GM12878 (cell line): Measurements from ENCODE around the gene GPC5. TPM values are rescaled to one million over a fixed set of nuclear protein-coding genes. Genes with fewer than 3 reads are reported as not detected.

ENCODE experiments used
- ATAC-seq: fragments of 200-7000 bp; cut with Tn5 transposase; 3 replicates; pipeline ENCODE4 v1.9.1; 2020; ENCODE audit warnings: mild to moderate bottlenecking, moderate library complexity
- BruUV-seq: library from RNA; stranded (reverse); fragments of 400-500 nt; replicated peaks from 2 replicates; lab custom pipeline; 2021; lab: Mats Ljungman, UMichigan
- CTCF ChIA-PET: fragments of 300-600 bp; sonication (Branson Sonifier 250); formaldehyde crosslinking; extraction: SDS; loops from one replicate; lab custom pipeline; 2021; ENCODE audit warnings: inconsistent platforms; lab: Yijun Ruan, JAX
- POLR2A ChIA-PET: fragments of 350-600 bp; formaldehyde crosslinking; extraction: SDS; loops from one replicate; lab custom pipeline; 2021; ENCODE audit warnings: inconsistent platforms; lab: Charles Lee
- RAD21 ChIA-PET: fragments of 300-600 bp; sonication (Branson Sonifier 250); formaldehyde crosslinking; loops from one replicate; lab custom pipeline; 2023; ENCODE audit warnings: antibody characterized with exemption; ENCODE audit not compliant: unreplicated experiment; lab: Charles Lee
- SMC1A ChIA-PET: fragments of 300-600 bp; sonication (Branson Sonifier 250); formaldehyde crosslinking; loops from one replicate; lab custom pipeline; 2023; ENCODE audit not compliant: unreplicated experiment, uncharacterized antibody; lab: Charles Lee
- DNase-seq: peaks from one replicate; pipeline ENCODE4 v3.0.0-alpha.2; 2011; ENCODE audit warnings: low read depth, low spot score
- FAIRE-seq: peaks from 3 replicates; lab custom pipeline; 2011; peaks lifted over from hg19 to GRCh38; lab: Jason Lieb, UNC
- H2AFZ ChIP-seq: 2 replicates; pipeline ENCODE4 v1.6.0; 2011; ENCODE audit warnings: low read depth, low read length, control low read depth; ENCODE audit not compliant: control insufficient read depth
- H3K27ac ChIP-seq: 2 replicates; pipeline ENCODE4 v1.5.1; 2011; ENCODE audit warnings: control low read depth; ENCODE audit not compliant: control insufficient read depth, insufficient read depth
- H3K27me3 ChIP-seq, 2 experiments: replicated peaks in 1 of 2; 2 replicates each; pipeline versions ENCODE4 v1.6.0 to v1.6.1; 2011; ENCODE audit warnings: low read length in 1 of 2; ENCODE audit not compliant: control insufficient read depth in 2 of 2, insufficient read depth in 2 of 2
- H3K36me3 ChIP-seq, 2 experiments: 2 replicates each; pipeline ENCODE4 v1.5.1; 2011; ENCODE audit warnings: low read length in 1 of 2; ENCODE audit not compliant: control insufficient read depth in 2 of 2, insufficient read depth in 2 of 2
- H3K4me1 ChIP-seq: 2 replicates; pipeline ENCODE4 v1.6.1; 2011; ENCODE audit warnings: mild to moderate bottlenecking, low read length, moderate library complexity, mixed read lengths; ENCODE audit not compliant: control insufficient read depth, insufficient read depth
- H3K4me2 ChIP-seq: 2 replicates; pipeline ENCODE4 v1.6.0; 2011; ENCODE audit warnings: control low read depth; ENCODE audit not compliant: control insufficient read depth, insufficient read depth
- H3K4me3 ChIP-seq: fragments of 200-600 bp; sonication (generic); 2 replicates; pipeline ENCODE4 v1.5.1; 2016
- H3K79me2 ChIP-seq: 2 replicates; pipeline ENCODE4 v1.6.0; 2011; ENCODE audit warnings: low read length; ENCODE audit not compliant: control insufficient read depth, insufficient read depth
- H3K9ac ChIP-seq: 2 replicates; pipeline ENCODE4 v1.8.0; 2011; ENCODE audit warnings: low read length, control low read depth, mixed read lengths; ENCODE audit not compliant: control insufficient read depth, insufficient read depth
- H3K9me3 ChIP-seq: replicated peaks from 3 replicates; pipeline ENCODE4 v1.5.1; 2011; ENCODE audit warnings: mild to moderate bottlenecking, low read length; ENCODE audit not compliant: control insufficient read depth, insufficient read depth
- H4K20me1 ChIP-seq: 2 replicates; pipeline ENCODE4 v1.6.0; 2011; ENCODE audit not compliant: control insufficient read depth, insufficient read depth
- BMI1 ChIP-seq: fragments of 450-650 bp; IDR thresholded peaks from 2 replicates; pipeline ENCODE4 v1.6.1; 2016; ENCODE audit warnings: mild to moderate bottlenecking, moderate library complexity, borderline replicate concordance
- RELA ChIP-seq: fragments of 450-650 bp; IDR thresholded peaks from 2 replicates; pipeline ENCODE4 v1.8.0; 2014; ENCODE audit warnings: borderline replicate concordance; ENCODE audit not compliant: partially characterized antibody
- RFX5 ChIP-seq: IDR thresholded peaks from 2 replicates; pipeline ENCODE4 v1.6.1; 2011; ENCODE audit warnings: low read depth, low read length, improper control_type of control experiment
- SIN3A ChIP-seq: IDR thresholded peaks from 2 replicates; pipeline ENCODE4 v1.6.1; 2012; ENCODE audit warnings: low read depth, low read length, improper control_type of control experiment
- TBL1XR1 ChIP-seq: IDR thresholded peaks from 2 replicates; pipeline ENCODE4 v1.6.1; 2012; ENCODE audit warnings: low read depth, low read length, improper control_type of control experiment
- TCF3 ChIP-seq: IDR thresholded peaks from 2 replicates; pipeline ENCODE4 v1.6.1; 2012; ENCODE audit warnings: low read depth, mild to moderate bottlenecking, low read length, borderline replicate concordance; ENCODE audit not compliant: insufficient read depth
- YY1 ChIP-seq: IDR thresholded peaks from 2 replicates; pipeline ENCODE4 v1.6.1; 2011; ENCODE audit warnings: low read depth, mild to moderate bottlenecking, low read length
- ZNF217 ChIP-seq: fragments of 450-650 bp; IDR thresholded peaks from 2 replicates; pipeline ENCODE4 v1.6.1; 2017; ENCODE audit warnings: antibody characterized with exemption, mild to moderate bottlenecking
- WGBS: methylation state at CpG from one replicate; pipeline ENCODE4 v1.1.6; 2016; ENCODE audit warnings: low lambda C conversion rate; ENCODE audit not compliant: insufficient replicate concordance, insufficient coverage; ENCODE audit errors: missing lambda C conversion rate; 5-methylcytosine and 5-hydroxymethylcytosine counted together
- in situ Hi-C: fragments of 300-500 bp; cut with MboI; formaldehyde crosslinking; loops from 9 replicates; pipeline ENCODE4 v1.14.3; 2018; ENCODE audit warnings: mixed read lengths
- intact Hi-C: fragments of 100-400 bp; cut with micrococcal nuclease; formaldehyde crosslinking; loops from one replicate; pipeline ENCODE4 v1.14.2; 2022; ENCODE audit not compliant: unreplicated experiment
- polyA plus RNA-seq, 11 experiments: library from polyadenylated mRNA; depleted of rRNA in 4 of 11; unstranded in 6 of 11; stranded (reverse) in 5 of 11; fragments of >200 nt; fragmentation: Nextera tagmentation in 4 of 11; fragmentation: Illumina TruSeq in 1 of 11; extraction: Ambion mirVana in 4 of 11; extraction: Trizol in 1 of 11; gene quantifications; 1 replicate in 1 of 11; 2 replicates in 10 of 11; pipeline versions ENCODE4 v1.2.1 to v1.2.3, GENCODE V29; 2011 to 2016; ENCODE audit warnings: inconsistent platforms in 2 of 11, missing spikeins in 2 of 11, low read depth in 1 of 11
- total RNA-seq, 4 experiments: library from RNA; depleted of rRNA in 3 of 4; stranded (reverse); fragments of >200 nt in 3 of 4; fragmentation: Illumina TruSeq in 1 of 4; extraction: Trizol in 1 of 4; gene quantifications; 2 replicates each; pipeline versions ENCODE4 v1.2.1 to v1.2.3, GENCODE V29; 2013 to 2021
- TF ChIP-seq, protein P1 (sequence below): IDR thresholded peaks from 2 replicates; pipeline ENCODE4 v1.6.1; 2012; ENCODE audit warnings: mild to moderate bottlenecking, low read depth, low read length

The GPC5 gene
- total and polyA plus RNA-seq, 10 of the 15 experiments (the other 5 are each of a cell fraction or from before 2014, with no cell fraction given), result 0.05 to 0.87 (median 0.44) TPM; not detected in 1

DNA sequence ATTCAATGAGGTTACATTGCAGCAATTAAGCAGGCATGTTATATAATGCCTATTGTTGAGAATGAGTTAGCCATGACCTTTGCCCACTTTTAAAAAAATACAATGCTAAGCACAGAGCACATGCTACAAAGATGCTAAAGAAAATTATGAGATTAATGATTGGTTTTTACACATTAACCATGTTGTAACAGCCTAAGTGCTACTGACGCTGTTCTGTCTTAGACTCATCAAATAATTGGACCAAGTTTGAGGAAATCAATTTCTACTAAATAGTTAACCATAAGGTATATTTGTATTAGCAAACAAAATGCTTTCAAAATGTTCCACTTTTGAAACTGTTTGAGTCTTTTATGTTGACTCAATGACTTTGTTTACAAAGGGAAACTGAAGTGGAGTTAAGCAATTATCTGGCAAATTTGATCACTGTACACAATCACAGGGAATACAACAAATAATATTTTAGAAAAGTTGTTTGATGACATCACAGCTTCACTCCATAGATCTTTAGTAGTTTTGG, 36.6 kb upstream of the GPC5 start (continued):
- TF ChIP-seq, protein P1, sequence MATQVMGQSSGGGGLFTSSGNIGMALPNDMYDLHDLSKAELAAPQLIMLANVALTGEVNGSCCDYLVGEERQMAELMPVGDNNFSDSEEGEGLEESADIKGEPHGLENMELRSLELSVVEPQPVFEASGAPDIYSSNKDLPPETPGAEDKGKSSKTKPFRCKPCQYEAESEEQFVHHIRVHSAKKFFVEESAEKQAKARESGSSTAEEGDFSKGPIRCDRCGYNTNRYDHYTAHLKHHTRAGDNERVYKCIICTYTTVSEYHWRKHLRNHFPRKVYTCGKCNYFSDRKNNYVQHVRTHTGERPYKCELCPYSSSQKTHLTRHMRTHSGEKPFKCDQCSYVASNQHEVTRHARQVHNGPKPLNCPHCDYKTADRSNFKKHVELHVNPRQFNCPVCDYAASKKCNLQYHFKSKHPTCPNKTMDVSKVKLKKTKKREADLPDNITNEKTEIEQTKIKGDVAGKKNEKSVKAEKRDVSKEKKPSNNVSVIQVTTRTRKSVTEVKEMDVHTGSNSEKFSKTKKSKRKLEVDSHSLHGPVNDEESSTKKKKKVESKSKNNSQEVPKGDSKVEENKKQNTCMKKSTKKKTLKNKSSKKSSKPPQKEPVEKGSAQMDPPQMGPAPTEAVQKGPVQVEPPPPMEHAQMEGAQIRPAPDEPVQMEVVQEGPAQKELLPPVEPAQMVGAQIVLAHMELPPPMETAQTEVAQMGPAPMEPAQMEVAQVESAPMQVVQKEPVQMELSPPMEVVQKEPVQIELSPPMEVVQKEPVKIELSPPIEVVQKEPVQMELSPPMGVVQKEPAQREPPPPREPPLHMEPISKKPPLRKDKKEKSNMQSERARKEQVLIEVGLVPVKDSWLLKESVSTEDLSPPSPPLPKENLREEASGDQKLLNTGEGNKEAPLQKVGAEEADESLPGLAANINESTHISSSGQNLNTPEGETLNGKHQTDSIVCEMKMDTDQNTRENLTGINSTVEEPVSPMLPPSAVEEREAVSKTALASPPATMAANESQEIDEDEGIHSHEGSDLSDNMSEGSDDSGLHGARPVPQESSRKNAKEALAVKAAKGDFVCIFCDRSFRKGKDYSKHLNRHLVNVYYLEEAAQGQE, result no peak
- TF ChIP-seq, all 136 proteins: peak for 0

DNA sequence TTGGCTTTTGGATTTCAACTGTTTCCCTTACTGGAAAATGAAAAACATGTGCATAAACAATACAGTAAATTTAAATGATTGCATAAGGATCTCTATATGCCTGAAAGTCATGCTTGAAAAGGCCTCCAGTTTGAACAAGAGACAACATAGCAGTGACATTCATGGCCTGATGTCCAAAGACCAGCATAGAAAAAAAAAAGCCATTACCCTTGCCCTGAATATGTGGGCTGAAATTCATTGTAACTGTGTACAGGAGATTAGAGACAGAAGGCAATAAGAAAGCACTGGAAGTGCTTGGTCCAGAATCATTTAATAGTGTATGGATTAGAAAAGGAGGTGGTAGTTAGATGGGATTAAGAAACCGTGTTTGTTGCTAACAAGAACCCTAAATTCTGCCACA, 35.5 kb upstream of the GPC5 start:
- FAIRE-seq, result no peak

More for the DNA sequence above, 35.5 kb upstream of the GPC5 start:
- H4K20me1 ChIP-seq, result no peaks in the 10 kb centered on the region
- no peak overlapping the region for H3K4me3 ChIP-seq
- ChIA-PET RAD21 (no interaction called here), CTCF (interaction anchor here (0.7 kb wide), 1 partner anchor 11 kb away, joined by 3 read pairs; no protein-coding TSS in a partner anchor), POLR2A (no interaction called here), SMC1A (interaction anchor here (1.0 kb wide), 1 partner anchor 35 kb away, joined by 4 read pairs; no protein-coding TSS in a partner anchor)
- no peaks in the 10 kb centered on the region for H3K9me3 ChIP-seq
- H3K4me1 ChIP-seq, result no peaks in the 10 kb centered on the region
- TF ChIP-seq RFX5 (no peak), BMI1 (no peak), RELA (no peak), TCF3 (no peak), YY1 (no peak), TBL1XR1 (no peak), SIN3A (no peak), ZNF217 (no peak)
- H3K27me3 ChIP-seq, result no peaks in the 10 kb centered on the region
- H3K9ac ChIP-seq, result no peak overlapping the region
- DNase-seq (no peak), ATAC-seq (no peak)
- no peaks in the 10 kb centered on the region for H3K36me3 ChIP-seq
- in situ Hi-C loops (no loop called here), intact Hi-C loops (no loop called here)
- no peaks in the 10 kb centered on the region for H3K79me2 ChIP-seq
- H2AFZ ChIP-seq, result no peak overlapping the region
- WGBS, result 60% methylated on average over 1 of the region's 1 CpG
- no TSS peak for BruUV-seq
- no peak overlapping the region for H3K4me2 ChIP-seq
- no peak overlapping the region for H3K27ac ChIP-seq
